ENCODE results near the gene LDLRAD4.

- TF ChIP-seq CTCF (IDR thresholded peaks at IDR 0.05) = no peak
- no peak for TF ChIP-seq POLR2A (IDR thresholded peaks at IDR 0.05)
These were observed 148.7 kb downstream of the LDLRAD4 start for GRCh38 chr18:13366962-13367892.

Data from stomach (tissue), 4 donors.